Endothelial cell of umbilical vein (primary cell): Measurements from ENCODE around the gene RMDN2. TPM values are rescaled to one million over a fixed set of nuclear protein-coding genes. Genes with fewer than 3 reads are reported as not detected.

Experiments
- BruUV-seq: library from RNA; stranded (reverse); fragments of 400-500 nt; replicated peaks from 2 replicates; lab custom pipeline; 2021; lab: Mats Ljungman, UMichigan
- CTCF ChIA-PET: fragments of 300-600, 350-600 bp; sonication (Branson Sonifier 250); formaldehyde crosslinking; loops from one replicate; lab custom pipeline; 2021; ENCODE audit warnings: antibody characterized with exemption, inconsistent platforms; lab: Charles Lee
- POLR2A ChIA-PET: fragments of 300-600, 350-600 bp; sonication (Branson Sonifier 250); formaldehyde crosslinking; loops from one replicate; lab custom pipeline; 2021; ENCODE audit warnings: antibody characterized with exemption, inconsistent platforms; lab: Charles Lee
- DNase-seq: peaks from one replicate; pipeline ENCODE4 v3.0.0-alpha.2; 2011; ENCODE audit warnings: low read depth, low spot score
- FAIRE-seq: peaks from 2 replicates; lab custom pipeline; 2011; peaks lifted over from hg19 to GRCh38; lab: Jason Lieb, UNC
- H2AFZ ChIP-seq: 2 replicates; pipeline ENCODE4 v1.6.0; 2012; ENCODE audit warnings: low read depth, low read length, control low read depth, inconsistent platforms
- H3K27ac ChIP-seq: 2 replicates; pipeline ENCODE4 v1.5.1; 2011; ENCODE audit warnings: low read depth, mild to moderate bottlenecking, control low read depth, low read length, moderate library complexity; ENCODE audit not compliant: insufficient read depth
- H3K27me3 ChIP-seq, 2 experiments: 2 replicates each; pipeline versions ENCODE4 v1.6.0 to v1.6.1; 2011; ENCODE audit warnings: low read length in 2 of 2, mixed read lengths in 1 of 2; ENCODE audit not compliant: control insufficient read depth in 2 of 2, insufficient read depth in 2 of 2
- H3K36me3 ChIP-seq, 2 experiments: 2 replicates in 1 of 2; 3 replicates in 1 of 2; pipeline ENCODE4 v1.5.1; 2011; ENCODE audit warnings: low read length in 2 of 2, mild to moderate bottlenecking in 1 of 2, moderate library complexity in 1 of 2; ENCODE audit not compliant: control insufficient read depth in 2 of 2, insufficient read depth in 2 of 2; ENCODE audit errors: extremely low read depth in 1 of 2
- H3K4me1 ChIP-seq: 3 replicates; pipeline ENCODE4 v1.5.1; 2011; ENCODE audit warnings: mild to moderate bottlenecking, low read length; ENCODE audit not compliant: control insufficient read depth, insufficient read depth; ENCODE audit errors: extremely low read depth
- H3K4me2 ChIP-seq: 2 replicates; pipeline ENCODE4 v1.6.1; 2011; ENCODE audit warnings: low read length, control low read depth, mixed read lengths; ENCODE audit not compliant: insufficient read depth
- H3K4me3 ChIP-seq, 3 experiments: fragments of 200-600 bp in 1 of 3; sonication (generic), shearing (Covaris generic) in 1 of 3; replicated peaks in 1 of 3; 2 replicates each; pipeline ENCODE4 v1.5.1; 2011 to 2016; ENCODE audit warnings: control low read depth in 3 of 3, low read length in 3 of 3, mild to moderate bottlenecking in 2 of 3, inconsistent platforms in 1 of 3, low read depth in 1 of 3, moderate library complexity in 1 of 3; ENCODE audit not compliant: insufficient read depth in 1 of 3
- H3K79me2 ChIP-seq: 2 replicates; pipeline ENCODE4 v1.6.0; 2012; ENCODE audit warnings: low read length, inconsistent platforms; ENCODE audit not compliant: control insufficient read depth, insufficient read depth
- H3K9ac ChIP-seq: replicated peaks from 2 replicates; pipeline ENCODE3; 2011; ENCODE audit warnings: low read length, control low read depth; ENCODE audit not compliant: insufficient read depth; ENCODE audit errors: extremely low read depth
- H3K9me1 ChIP-seq: replicated peaks from 3 replicates; pipeline ENCODE4 v1.6.0; 2011; ENCODE audit warnings: mild to moderate bottlenecking, low read length; ENCODE audit not compliant: control insufficient read depth, insufficient read depth; ENCODE audit errors: extremely low read depth
- H3K9me3 ChIP-seq: replicated peaks from 2 replicates; pipeline ENCODE4 v1.5.1; 2012; ENCODE audit warnings: low read length, inconsistent platforms; ENCODE audit not compliant: control insufficient read depth, insufficient read depth
- H4K20me1 ChIP-seq: replicated peaks from 2 replicates; pipeline ENCODE3; 2011; ENCODE audit warnings: mild to moderate bottlenecking, low read length; ENCODE audit not compliant: control insufficient read depth, insufficient read depth; ENCODE audit errors: extremely low read depth
- EZH2 ChIP-seq: IDR thresholded peaks from 2 replicates; pipeline ENCODE4 v1.6.1; 2012; ENCODE audit warnings: borderline replicate concordance, low read depth, mild to moderate bottlenecking, moderate library complexity, low read length, inconsistent platforms; ENCODE audit not compliant: severe bottlenecking
- JUN ChIP-seq: IDR thresholded peaks from 2 replicates; pipeline ENCODE4 v1.6.1; 2011; ENCODE audit warnings: borderline replicate concordance, low read depth; ENCODE audit not compliant: insufficient read length, insufficient read depth
- MYC ChIP-seq: IDR thresholded peaks from one replicate; pipeline ENCODE4 v1.6.1; 2011; ENCODE audit warnings: mild to moderate bottlenecking, low read depth, low read length
- POLR2A ChIP-seq: IDR thresholded peaks from 2 replicates; pipeline ENCODE4 v1.6.1; 2012; ENCODE audit warnings: low read depth, mild to moderate bottlenecking, control low read depth, low read length
- POLR2AphosphoS5 ChIP-seq: IDR thresholded peaks from 2 replicates; pipeline ENCODE4 v1.6.1; 2012; ENCODE audit warnings: low read depth, mild to moderate bottlenecking, control low read depth, low read length, moderate library complexity; ENCODE audit not compliant: insufficient read depth
- dilution Hi-C: fragments of 300-500 bp; cut with MboI; formaldehyde crosslinking; loops from one replicate; pipeline ENCODE4 v1.15.0; 2019; ENCODE audit warnings: low sequenced_read_pairs; ENCODE audit not compliant: extremely low pct_ligation_motif_present
- intact Hi-C: fragments of 100-400 bp; cut with micrococcal nuclease; formaldehyde crosslinking; loops from one replicate; pipeline ENCODE4 v1.10.0; 2022
- polyA plus RNA-seq, 4 experiments: library from polyadenylated mRNA; depleted of rRNA in 3 of 4; stranded (reverse) in 3 of 4; unstranded in 1 of 4; fragments of >200 nt; gene quantifications; 2 replicates each; pipeline versions ENCODE4 v1.2.1 to v1.2.3, GENCODE V29; 2011 to 2012; ENCODE audit warnings: missing spikeins in 1 of 4
- total RNA-seq: library from RNA; stranded (reverse); gene quantifications from 2 replicates; pipeline ENCODE4 v1.2.3, GENCODE V29; 2021
- TF ChIP-seq, protein P1 (sequence below): IDR thresholded peaks from 2 replicates; pipeline ENCODE4 v1.6.1; 2011; ENCODE audit not compliant: insufficient read depth, insufficient read length

The RMDN2 gene
- total and polyA plus RNA-seq, 2 donors (not counting 3 experiments of a cell fraction or from before 2014, with no cell fraction given), result 0.97 to 2.8 TPM

GRCh38 chr2:38056216-38056615 is 131.1 kb downstream of the RMDN2 start:
- H2AFZ ChIP-seq, result no peak overlapping the region
- no peak overlapping the region for H3K27ac ChIP-seq
- dilution Hi-C loops (no loop called here), intact Hi-C loops (no loop called here)
- H3K4me3 ChIP-seq, result no peak overlapping the region
- CTCF ChIA-PET, result no interaction called here
- no TSS peak for BruUV-seq
- no peaks in the 10 kb centered on the region for H3K36me3 ChIP-seq
- no peaks in the 10 kb centered on the region for H3K79me2 ChIP-seq
- TF ChIP-seq, protein P1, sequence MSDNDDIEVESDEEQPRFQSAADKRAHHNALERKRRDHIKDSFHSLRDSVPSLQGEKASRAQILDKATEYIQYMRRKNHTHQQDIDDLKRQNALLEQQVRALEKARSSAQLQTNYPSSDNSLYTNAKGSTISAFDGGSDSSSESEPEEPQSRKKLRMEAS, result no peak
- TF ChIP-seq POLR2AphosphoS5 (no peak), POLR2A (no peak)
- no peak overlapping the region for H3K9ac ChIP-seq
- no peaks in the 10 kb centered on the region for H4K20me1 ChIP-seq
- FAIRE-seq, result no peak
- no peaks in the 10 kb centered on the region for H3K4me1 ChIP-seq
- H3K9me3 ChIP-seq, result no peaks in the 10 kb centered on the region
- H3K27me3 ChIP-seq, result peaks cover 1 to 11% of the 10 kb centered on the region in 2 experiments
- POLR2A ChIA-PET, result no interaction called here
- DNase-seq, result no peak
- H3K9me1 ChIP-seq, result no peaks in the 10 kb centered on the region
- H3K4me2 ChIP-seq, result no peak overlapping the region

- Histone ChIP-seq H2AFZ (no peak overlapping the region), H3K9me1 (no peaks in the 10 kb centered on the region), H3K36me3 (no peaks in the 10 kb centered on the region), H3K27me3 (peaks cover 1 to 7% of the 10 kb centered on the region in 2 experiments), H4K20me1 (no peaks in the 10 kb centered on the region), H3K4me1 (no peaks in the 10 kb centered on the region), H3K9ac (no peak overlapping the region), H3K4me3 (no peak overlapping the region), H3K27ac (no peak overlapping the region), H3K9me3 (no peaks in the 10 kb centered on the region), H3K4me2 (no peak overlapping the region), H3K79me2 (no peaks in the 10 kb centered on the region)
- FAIRE-seq (no peak), DNase-seq (no peak)
- no TSS peak for BruUV-seq
- CTCF ChIA-PET, result no interaction called here
- intact Hi-C loops, result no loop called here
- POLR2A ChIA-PET, result no interaction called here
- TF ChIP-seq POLR2AphosphoS5 (no peak), POLR2A (no peak), EZH2 (no peak), MYC (no peak), JUN (no peak)
- TF ChIP-seq, protein P1, result no peak
- dilution Hi-C loops, result no loop called here
Observed at GRCh38 chr2:38057651-38058410, 132.7 kb downstream of the RMDN2 start.
